ENCODE data around the gene TRAF6.

DNA sequence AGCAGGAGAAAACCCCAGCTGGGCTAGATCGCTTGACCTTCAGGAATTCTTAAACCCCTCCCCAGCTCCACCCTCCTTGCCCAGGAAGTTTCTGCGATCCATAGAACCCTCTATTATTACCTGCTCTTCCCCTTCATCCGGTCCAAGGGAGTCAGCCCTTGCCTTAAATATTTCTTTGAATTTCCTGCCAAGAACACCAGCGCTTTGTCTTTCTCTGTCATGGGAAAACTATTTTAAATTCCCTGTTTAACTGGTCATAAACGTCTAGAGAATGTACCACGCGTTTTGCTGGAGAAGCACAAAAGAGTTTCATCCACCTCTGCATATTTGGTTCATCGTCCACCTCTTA, 496 bp upstream of the TRAF6 start:
- TF ChIP-seq POLR2AphosphoS5 (IDR thresholded peaks at IDR 0.05) (no peak), POLR2A (IDR thresholded peaks at IDR 0.05) (no peak)

All from prostate gland (tissue), 1 donor.